K562 (cell line): ENCODE data around the gene SAMM50. TPM values are rescaled to one million over a fixed set of nuclear protein-coding genes. Genes with fewer than 3 reads are reported as not detected.

Experiments
- CHD1 ChIP-seq: fragments of 200-600 bp; sonication (generic); IDR thresholded peaks from one replicate; pipeline ENCODE4 v1.6.1; 2012; ENCODE audit warnings: mild to moderate bottlenecking, moderate library complexity, low read length, inconsistent platforms
- CHD2 ChIP-seq: IDR thresholded peaks from 2 replicates; pipeline ENCODE4 v1.6.1; 2011; ENCODE audit warnings: low read depth, low read length
- DMBX1 ChIP-seq: fragments of 250-450 bp; sonication (Bioruptor Pico); IDR thresholded peaks from 2 replicates; pipeline ENCODE4 v1.8.0; 2022; ENCODE audit warnings: inconsistent platforms, mild to moderate bottlenecking, moderate library complexity, borderline replicate concordance
- EP400 ChIP-seq: fragments of 450-650 bp; IDR thresholded peaks from 2 replicates; pipeline ENCODE4 v1.6.1; 2017; ENCODE audit warnings: antibody characterized with exemption, mild to moderate bottlenecking, moderate library complexity
- ESRRA ChIP-seq: fragments of 450-650 bp; IDR thresholded peaks from 2 replicates; pipeline ENCODE4 v1.6.1; 2014; ENCODE audit warnings: low read depth, mild to moderate bottlenecking, moderate library complexity, borderline replicate concordance
- HDAC6 ChIP-seq: IDR thresholded peaks from 2 replicates; pipeline ENCODE4 v1.6.1; 2012; ENCODE audit warnings: low read depth, mild to moderate bottlenecking, control low read depth, inconsistent platforms, low read length, moderate library complexity
- HLTF ChIP-seq: fragments of 450-650 bp; IDR thresholded peaks from 2 replicates; pipeline ENCODE4 v1.6.1; 2016
- HNRNPK ChIP-seq: fragments of 200-400 bp; formaldehyde crosslinking; IDR thresholded peaks from one replicate; pipeline ENCODE4 v1.6.1; 2018; ENCODE audit warnings: mild to moderate bottlenecking, low read depth, low read length; ENCODE audit not compliant: poor library complexity, severe bottlenecking
- PCBP1 ChIP-seq: fragments of 200-400 bp; formaldehyde crosslinking; IDR thresholded peaks from 2 replicates; pipeline ENCODE4 v1.6.1; 2018; ENCODE audit warnings: mild to moderate bottlenecking, low read depth, low read length; ENCODE audit not compliant: poor library complexity, severe bottlenecking
- RAD51 ChIP-seq: fragments of 450-650 bp; IDR thresholded peaks from 2 replicates; pipeline ENCODE4 v1.7.1; 2016; ENCODE audit warnings: low read depth, mild to moderate bottlenecking, borderline replicate concordance
- SRSF7 ChIP-seq: fragments of 200-400 bp; formaldehyde crosslinking; optimal IDR thresholded peaks from 2 replicates; pipeline ENCODE3; 2017; ENCODE audit warnings: mild to moderate bottlenecking, low read depth, low read length
- STAT5A ChIP-seq: IDR thresholded peaks from 2 replicates; pipeline ENCODE4 v1.6.1; 2012; ENCODE audit warnings: low read length, inconsistent platforms, borderline replicate concordance
- TBP ChIP-seq: optimal IDR thresholded peaks from 2 replicates; pipeline ENCODE3; 2011; ENCODE audit warnings: low read depth, low read length, improper control_type of control experiment
- ZEB2 ChIP-seq: fragments of 450-650 bp; IDR thresholded peaks from 2 replicates; pipeline ENCODE4 v1.6.1; 2016
- ZFP1 ChIP-seq: fragments of 450-650 bp; formaldehyde crosslinking; IDR thresholded peaks from 2 replicates; pipeline ENCODE4 v1.4.0; 2020; ENCODE audit warnings: mild to moderate bottlenecking, mixed read lengths
- ZNF707 ChIP-seq: fragments of 250-450 bp; sonication (Bioruptor Pico); conservative IDR thresholded peaks from 2 replicates; pipeline ENCODE4 v1.8.0; 2022; ENCODE audit warnings: inconsistent platforms, mild to moderate bottlenecking, moderate library complexity
- polyA plus RNA-seq, 8 experiments: library from polyadenylated mRNA; depleted of rRNA in 4 of 8; stranded (reverse) in 5 of 8; unstranded in 3 of 8; fragments of >200 nt; fragmentation: Nextera tagmentation in 2 of 8; fragmentation: Illumina TruSeq in 1 of 8; extraction: Ambion mirVana in 2 of 8; extraction: Trizol in 1 of 8; gene quantifications; 2 replicates each; pipeline versions ENCODE4 v1.2.1 to v1.2.3, GENCODE V29; 2011 to 2014; ENCODE audit warnings: inconsistent platforms in 1 of 8, missing spikeins in 1 of 8
- total RNA-seq, 7 experiments: library from RNA; depleted of rRNA in 6 of 7; stranded (reverse); fragments of >200 nt in 6 of 7; fragmentation: Illumina TruSeq in 2 of 7; extraction: Trizol in 2 of 7; gene quantifications; 2 replicates each; pipeline versions ENCODE4 v1.2.1 to v1.2.3, GENCODE V29; 2011 to 2021; ENCODE audit warnings: low replicate concordance in 1 of 7
- TF ChIP-seq, protein P1 (sequence below): sonication (generic); formaldehyde crosslinking; IDR thresholded peaks from 2 replicates; pipeline ENCODE4 v1.8.0; 2023; ENCODE audit warnings: missing genetic modification reagents, mild to moderate bottlenecking, borderline replicate concordance
- TF ChIP-seq, protein P2 (sequence below): fragments of 250-450 bp; sonication (Bioruptor Pico); IDR thresholded peaks from 2 replicates; pipeline ENCODE4 v1.5.0; 2021; ENCODE audit warnings: mild to moderate bottlenecking, borderline replicate concordance
- TF ChIP-seq, protein P3 (sequence below): sonication (generic); formaldehyde crosslinking; IDR thresholded peaks from 2 replicates; pipeline ENCODE4 v1.8.0; 2022; ENCODE audit warnings: missing genetic modification reagents, mild to moderate bottlenecking, moderate library complexity, borderline replicate concordance

The SAMM50 gene
- total and polyA plus RNA-seq, 9 of the 15 experiments (the other 6 are each of a cell fraction or from before 2014, with no cell fraction given), result 14.6 to 49.3 (median 38.1) TPM

DNA sequence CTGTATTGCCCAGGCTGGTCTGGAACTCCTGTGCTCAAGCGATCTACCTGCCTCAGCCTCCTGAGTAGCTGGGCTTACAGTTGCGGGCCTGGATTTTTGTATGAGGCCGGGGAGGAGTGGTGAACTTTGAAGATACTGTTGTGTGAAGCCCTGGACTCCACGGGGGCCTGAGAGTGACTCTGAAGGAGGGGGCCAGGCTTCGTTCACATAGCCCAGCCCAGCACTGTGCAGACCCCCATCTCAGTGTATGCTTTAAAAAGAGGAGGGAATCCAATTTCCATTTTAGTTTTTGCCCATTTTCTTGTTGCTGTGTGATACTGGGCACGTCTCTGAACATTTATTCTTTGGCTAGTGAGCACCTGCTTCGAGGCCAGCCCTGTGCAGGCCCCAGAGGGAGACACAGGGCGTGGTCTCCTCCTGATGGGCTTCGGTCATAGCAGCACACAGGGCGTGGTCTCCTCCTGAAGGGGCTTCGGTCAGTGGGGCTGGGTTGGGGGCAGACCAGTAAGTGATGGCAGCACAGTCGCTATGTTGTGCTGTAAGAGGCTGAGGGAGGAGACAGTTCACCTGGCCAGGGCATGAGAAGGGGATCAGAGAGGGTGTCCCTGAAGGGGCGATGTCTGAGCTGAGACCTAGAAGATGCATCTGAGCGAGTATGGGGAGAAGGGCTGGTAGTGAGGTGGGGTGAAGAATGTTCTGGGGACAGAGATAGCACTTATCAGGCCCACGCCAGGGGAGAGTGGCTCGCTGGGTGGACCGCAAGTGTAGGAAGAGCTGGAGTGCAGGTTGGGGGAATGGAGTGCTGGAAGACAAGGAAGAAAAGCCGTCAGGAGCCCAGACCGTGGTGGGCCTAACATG is 14.0 kb downstream of the SAMM50 start (continued):
- TF ChIP-seq HLTF (peak; percentile 94), CHD1 (no peak), EP400 (no peak), RAD51 (no peak), STAT5A (peak; percentile 71; the same call in 1 of the 2 replicates), HDAC6 (no peak), HNRNPK (no peak), SRSF7 (no peak), DMBX1 (CRISPR knock-in tag) (no peak), TBP (no peak), ZFP1 (no peak), ZNF707 (CRISPR knock-in tag) (no peak), ZEB2 (peak; percentile 89), PCBP1 (no peak), ESRRA (no peak; the same call in 1 of the 2 replicates), CHD2 (no peak)
- TF ChIP-seq, protein P1, sequence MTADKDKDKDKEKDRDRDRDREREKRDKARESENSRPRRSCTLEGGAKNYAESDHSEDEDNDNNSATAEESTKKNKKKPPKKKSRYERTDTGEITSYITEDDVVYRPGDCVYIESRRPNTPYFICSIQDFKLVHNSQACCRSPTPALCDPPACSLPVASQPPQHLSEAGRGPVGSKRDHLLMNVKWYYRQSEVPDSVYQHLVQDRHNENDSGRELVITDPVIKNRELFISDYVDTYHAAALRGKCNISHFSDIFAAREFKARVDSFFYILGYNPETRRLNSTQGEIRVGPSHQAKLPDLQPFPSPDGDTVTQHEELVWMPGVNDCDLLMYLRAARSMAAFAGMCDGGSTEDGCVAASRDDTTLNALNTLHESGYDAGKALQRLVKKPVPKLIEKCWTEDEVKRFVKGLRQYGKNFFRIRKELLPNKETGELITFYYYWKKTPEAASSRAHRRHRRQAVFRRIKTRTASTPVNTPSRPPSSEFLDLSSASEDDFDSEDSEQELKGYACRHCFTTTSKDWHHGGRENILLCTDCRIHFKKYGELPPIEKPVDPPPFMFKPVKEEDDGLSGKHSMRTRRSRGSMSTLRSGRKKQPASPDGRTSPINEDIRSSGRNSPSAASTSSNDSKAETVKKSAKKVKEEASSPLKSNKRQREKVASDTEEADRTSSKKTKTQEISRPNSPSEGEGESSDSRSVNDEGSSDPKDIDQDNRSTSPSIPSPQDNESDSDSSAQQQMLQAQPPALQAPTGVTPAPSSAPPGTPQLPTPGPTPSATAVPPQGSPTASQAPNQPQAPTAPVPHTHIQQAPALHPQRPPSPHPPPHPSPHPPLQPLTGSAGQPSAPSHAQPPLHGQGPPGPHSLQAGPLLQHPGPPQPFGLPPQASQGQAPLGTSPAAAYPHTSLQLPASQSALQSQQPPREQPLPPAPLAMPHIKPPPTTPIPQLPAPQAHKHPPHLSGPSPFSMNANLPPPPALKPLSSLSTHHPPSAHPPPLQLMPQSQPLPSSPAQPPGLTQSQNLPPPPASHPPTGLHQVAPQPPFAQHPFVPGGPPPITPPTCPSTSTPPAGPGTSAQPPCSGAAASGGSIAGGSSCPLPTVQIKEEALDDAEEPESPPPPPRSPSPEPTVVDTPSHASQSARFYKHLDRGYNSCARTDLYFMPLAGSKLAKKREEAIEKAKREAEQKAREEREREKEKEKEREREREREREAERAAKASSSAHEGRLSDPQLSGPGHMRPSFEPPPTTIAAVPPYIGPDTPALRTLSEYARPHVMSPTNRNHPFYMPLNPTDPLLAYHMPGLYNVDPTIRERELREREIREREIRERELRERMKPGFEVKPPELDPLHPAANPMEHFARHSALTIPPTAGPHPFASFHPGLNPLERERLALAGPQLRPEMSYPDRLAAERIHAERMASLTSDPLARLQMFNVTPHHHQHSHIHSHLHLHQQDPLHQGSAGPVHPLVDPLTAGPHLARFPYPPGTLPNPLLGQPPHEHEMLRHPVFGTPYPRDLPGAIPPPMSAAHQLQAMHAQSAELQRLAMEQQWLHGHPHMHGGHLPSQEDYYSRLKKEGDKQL, result no peak
- TF ChIP-seq, protein P2, sequence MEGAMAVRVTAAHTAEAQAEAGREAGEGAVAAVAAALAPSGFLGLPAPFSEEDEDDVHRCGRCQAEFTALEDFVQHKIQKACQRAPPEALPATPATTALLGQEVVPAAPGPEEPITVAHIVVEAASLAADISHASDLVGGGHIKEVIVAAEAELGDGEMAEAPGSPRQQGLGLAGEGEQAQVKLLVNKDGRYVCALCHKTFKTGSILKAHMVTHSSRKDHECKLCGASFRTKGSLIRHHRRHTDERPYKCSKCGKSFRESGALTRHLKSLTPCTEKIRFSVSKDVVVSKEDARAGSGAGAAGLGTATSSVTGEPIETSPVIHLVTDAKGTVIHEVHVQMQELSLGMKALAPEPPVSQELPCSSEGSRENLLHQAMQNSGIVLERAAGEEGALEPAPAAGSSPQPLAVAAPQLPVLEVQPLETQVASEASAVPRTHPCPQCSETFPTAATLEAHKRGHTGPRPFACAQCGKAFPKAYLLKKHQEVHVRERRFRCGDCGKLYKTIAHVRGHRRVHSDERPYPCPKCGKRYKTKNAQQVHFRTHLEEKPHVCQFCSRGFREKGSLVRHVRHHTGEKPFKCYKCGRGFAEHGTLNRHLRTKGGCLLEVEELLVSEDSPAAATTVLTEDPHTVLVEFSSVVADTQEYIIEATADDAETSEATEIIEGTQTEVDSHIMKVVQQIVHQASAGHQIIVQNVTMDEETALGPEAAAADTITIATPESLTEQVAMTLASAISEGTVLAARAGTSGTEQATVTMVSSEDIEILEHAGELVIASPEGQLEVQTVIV (CRISPR knock-in tag), result no peak
- TF ChIP-seq, protein P3, sequence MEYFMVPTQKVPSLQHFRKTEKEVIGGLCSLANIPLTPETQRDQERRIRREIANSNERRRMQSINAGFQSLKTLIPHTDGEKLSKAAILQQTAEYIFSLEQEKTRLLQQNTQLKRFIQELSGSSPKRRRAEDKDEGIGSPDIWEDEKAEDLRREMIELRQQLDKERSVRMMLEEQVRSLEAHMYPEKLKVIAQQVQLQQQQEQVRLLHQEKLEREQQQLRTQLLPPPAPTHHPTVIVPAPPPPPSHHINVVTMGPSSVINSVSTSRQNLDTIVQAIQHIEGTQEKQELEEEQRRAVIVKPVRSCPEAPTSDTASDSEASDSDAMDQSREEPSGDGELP (CRISPR knock-in tag), result 0 out of 2 replicates have a peak, but pooled peaks have one; percentile 23
